ENCODE measurements around the gene PTPN6. TPM values are rescaled to one million over a fixed set of nuclear protein-coding genes. Genes with fewer than 3 reads are reported as not detected.
A peak's percentile ranks its signal among the peaks of the same experiment; 100 is the strongest.

Gene PTPN6
- total RNA-seq, 2 experiments from 2014 or later, result 295 to 299 TPM

GRCh38 chr12:6954316-6955107, 3.4 kb downstream of the PTPN6 start:
- no peak for DNase-seq
- ChIA-PET POLR2A (interaction anchor here (0.8 to 13.2 kb wide), 7 partner anchors 7 to 153 kb away, joined by 3 to 1188 read pairs (median 3); partner anchors contain the start of genes C12orf57, EMG1, PHB2 and PTPN6), CTCF (interaction anchor here (0.6 to 1.3 kb wide), 4 partner anchors 10 to 82 kb away, joined by 3 to 8 read pairs (median 5); no protein-coding TSS in a partner anchor)
- Mint-ChIP-seq H3K36me3 (ENCODE audit: low read depth) (peaks cover 80% of the 10 kb centered on the region), H3K27ac (peak overlapping the region; percentile 99), H3K27me3 (no peaks in the 10 kb centered on the region), H3K4me3 (peak overlapping the region; percentile 94), H3K4me1 (peaks cover 82% of the 10 kb centered on the region), H3K9me3 (no peaks in the 10 kb centered on the region)

DNA sequence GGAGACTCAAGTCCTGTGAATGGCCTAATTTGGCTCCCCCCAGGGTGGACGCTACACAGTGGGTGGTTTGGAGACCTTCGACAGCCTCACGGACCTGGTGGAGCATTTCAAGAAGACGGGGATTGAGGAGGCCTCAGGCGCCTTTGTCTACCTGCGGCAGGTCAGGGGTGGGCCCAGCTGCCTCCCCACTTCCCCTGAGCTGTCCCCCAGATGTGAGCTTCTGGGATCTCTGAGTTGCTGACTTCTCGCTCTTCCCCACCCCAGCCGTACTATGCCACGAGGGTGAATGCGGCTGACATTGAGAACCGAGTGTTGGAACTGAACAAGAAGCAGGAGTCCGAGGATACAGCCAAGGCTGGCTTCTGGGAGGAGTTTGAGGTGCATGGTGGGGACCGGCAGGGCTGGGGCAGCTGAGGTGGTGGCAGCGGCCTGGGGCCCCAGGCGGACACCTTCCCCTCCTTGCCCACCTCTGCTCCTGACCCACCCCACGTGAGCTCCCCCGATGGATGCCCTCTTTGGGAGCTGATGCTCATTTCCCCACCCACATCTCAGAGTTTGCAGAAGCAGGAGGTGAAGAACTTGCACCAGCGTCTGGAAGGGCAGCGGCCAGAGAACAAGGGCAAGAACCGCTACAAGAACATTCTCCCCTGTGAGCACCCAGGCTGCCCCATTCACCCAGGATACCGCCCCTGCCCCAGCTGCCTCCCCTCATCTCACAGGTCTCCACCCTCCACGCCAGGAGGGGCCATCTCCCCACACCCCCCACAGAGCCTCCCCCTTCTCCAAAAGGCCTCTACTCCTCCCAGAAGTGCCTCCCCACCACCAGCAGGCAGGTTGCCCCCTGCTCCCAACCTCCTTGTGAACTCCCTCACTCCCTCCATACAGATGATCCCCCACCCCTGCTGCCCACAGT, 4.2 kb downstream of the PTPN6 start:
- H3K27ac Mint-ChIP-seq, result peak overlapping the region; percentile 99
- H3K4me3 Mint-ChIP-seq, result peak overlapping the region; percentile 94
- peaks cover 83% of the 10 kb centered on the region for H3K4me1 Mint-ChIP-seq
- CTCF ChIA-PET, result interaction anchor here (0.6 to 12.2 kb wide), 3 partner anchors 7 to 17 kb away, joined by 3 to 465 read pairs (median 8); partner anchors contain the start of genes C12orf57, PTPN6 and RNU7-1
- no peak for DNase-seq
- peaks cover 86% of the 10 kb centered on the region for H3K36me3 Mint-ChIP-seq (ENCODE audit: low read depth)
- POLR2A ChIA-PET, result interaction anchor here (1.1 to 13.2 kb wide), 2 partner anchors 8 to 11 kb away, joined by 3 to 1188 read pairs; partner anchors contain the start of genes C12orf57, PTPN6 and RNU7-1
- H3K9me3 Mint-ChIP-seq, result no peaks in the 10 kb centered on the region
- H3K27me3 Mint-ChIP-seq, result no peaks in the 10 kb centered on the region

DNA sequence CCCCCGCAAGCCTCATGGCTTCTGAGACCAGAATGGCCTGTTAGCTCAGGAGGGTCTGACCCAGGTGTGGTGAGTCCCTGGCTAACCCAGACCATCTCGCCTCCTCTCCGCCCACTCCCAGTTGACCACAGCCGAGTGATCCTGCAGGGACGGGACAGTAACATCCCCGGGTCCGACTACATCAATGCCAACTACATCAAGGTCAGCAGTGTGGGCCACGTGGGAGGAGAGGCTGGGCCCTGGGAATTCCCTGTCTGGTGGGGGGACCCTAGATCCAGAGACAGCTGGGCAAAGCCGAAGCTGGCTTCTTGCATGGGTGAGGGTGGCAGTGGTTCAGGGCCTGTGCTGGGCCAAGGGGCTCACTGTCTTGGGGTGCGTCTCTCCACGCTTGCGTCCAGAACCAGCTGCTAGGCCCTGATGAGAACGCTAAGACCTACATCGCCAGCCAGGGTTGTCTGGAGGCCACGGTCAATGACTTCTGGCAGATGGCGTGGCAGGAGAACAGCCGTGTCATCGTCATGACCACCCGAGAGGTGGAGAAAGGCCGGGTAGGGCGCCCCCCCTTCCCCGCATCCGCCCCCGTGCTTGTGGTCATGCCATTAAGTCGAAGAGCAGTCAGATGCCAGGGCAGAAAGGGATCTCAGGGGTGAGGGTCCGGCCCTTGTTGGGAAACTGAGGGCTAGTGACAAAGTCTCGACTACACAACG, 5.0 kb downstream of the PTPN6 start:
- H3K9me3 Mint-ChIP-seq, result no peaks in the 10 kb centered on the region
- peak overlapping the region; percentile 48 for H3K4me3 Mint-ChIP-seq
- ChIA-PET CTCF (interaction anchor here (1.4 to 12.2 kb wide), 2 partner anchors 8 to 152 kb away, joined by 4 to 465 read pairs; partner anchors contain the start of genes C12orf57, PTPN6 and RNU7-1), POLR2A (interaction anchor here (1.2 to 13.2 kb wide), 5 partner anchors 8 to 105 kb away, joined by 3 to 1188 read pairs (median 32); partner anchors contain the start of genes C12orf57, CDCA3, EMG1 and PHB2)
- H3K27me3 Mint-ChIP-seq, result no peaks in the 10 kb centered on the region
- no peak for DNase-seq
- H3K4me1 Mint-ChIP-seq, result peaks cover 84% of the 10 kb centered on the region
- H3K36me3 Mint-ChIP-seq (ENCODE audit: low read depth), result peaks cover 94% of the 10 kb centered on the region
- H3K27ac Mint-ChIP-seq, result peak overlapping the region; percentile 99

GRCh38 chr12:6957151-6957701, 6.1 kb downstream of the PTPN6 start:
- Mint-ChIP-seq H3K36me3 (ENCODE audit: low read depth) (peaks cover 96% of the 10 kb centered on the region), H3K4me1 (peaks cover 95% of the 10 kb centered on the region), H3K9me3 (no peaks in the 10 kb centered on the region), H3K4me3 (peak overlapping the region; percentile 48), H3K27ac (peak overlapping the region; percentile 99), H3K27me3 (no peaks in the 10 kb centered on the region)
- peak; percentile 58 for DNase-seq
- POLR2A ChIA-PET, result interaction anchor here (0.5 to 13.2 kb wide), 11 partner anchors 9 to 422 kb away, joined by 3 to 1188 read pairs (median 15); partner anchors contain the start of genes C12orf57, C1RL, CDCA3 and EMG1
- CTCF ChIA-PET, result interaction anchor here (0.6 to 12.2 kb wide), 5 partner anchors 9 to 151 kb away, joined by 4 to 465 read pairs (median 7); partner anchors contain the start of genes C12orf57, PTPN6, RNU7-1 and SPSB2

DNA sequence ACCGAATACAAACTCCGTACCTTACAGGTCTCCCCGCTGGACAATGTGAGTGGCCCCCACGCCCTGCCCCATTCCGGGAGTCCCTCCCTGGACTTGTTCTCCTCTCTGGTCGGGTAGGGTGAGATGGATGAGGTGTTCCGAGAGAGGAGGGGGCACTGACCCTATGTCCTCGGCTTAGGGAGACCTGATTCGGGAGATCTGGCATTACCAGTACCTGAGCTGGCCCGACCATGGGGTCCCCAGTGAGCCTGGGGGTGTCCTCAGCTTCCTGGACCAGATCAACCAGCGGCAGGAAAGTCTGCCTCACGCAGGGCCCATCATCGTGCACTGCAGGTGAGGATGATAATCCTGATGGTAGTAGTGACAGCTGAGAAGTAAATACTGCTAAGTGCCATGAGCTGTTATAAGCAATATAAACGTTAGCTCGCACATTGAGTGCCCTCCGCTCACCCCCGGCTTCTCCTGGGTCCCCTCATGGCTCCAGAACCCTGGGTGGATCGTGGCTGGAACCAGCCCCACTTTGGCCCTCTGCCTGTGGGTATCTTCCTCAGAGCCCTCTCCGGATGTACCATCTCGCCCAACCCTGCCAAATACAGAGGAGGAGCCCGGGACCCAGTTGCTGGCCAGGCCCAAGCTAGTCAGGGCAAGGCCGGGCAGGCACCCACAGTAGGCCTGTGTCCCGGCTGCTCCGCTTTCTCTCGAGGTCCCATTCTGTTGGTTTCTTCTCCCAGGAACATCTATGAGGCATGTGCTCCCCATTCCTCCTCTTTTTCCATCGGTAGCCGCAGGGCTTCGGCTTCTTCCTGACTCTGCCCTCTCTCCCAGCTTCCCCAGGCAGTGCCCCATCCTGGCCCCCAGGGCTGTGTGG, 6.8 kb downstream of the PTPN6 start:
- DNase-seq, result no peak
- H3K36me3 Mint-ChIP-seq (ENCODE audit: low read depth), result peaks cover 88% of the 10 kb centered on the region
- CTCF ChIA-PET, result interaction anchor here (0.6 to 12.2 kb wide), 8 partner anchors 10 to 205 kb away, joined by 3 to 465 read pairs (median 8); partner anchors contain the start of genes C12orf57, LPCAT3, MLF2 and PTPN6
- H3K9me3 Mint-ChIP-seq, result no peaks in the 10 kb centered on the region
- POLR2A ChIA-PET, result interaction anchor here (0.5 to 13.2 kb wide), 23 partner anchors 10 to 422 kb away, joined by 3 to 1188 read pairs (median 7); partner anchors contain the start of genes ATN1, C12orf57, C1RL and CDCA3
- peak overlapping the region; percentile 88 for H3K4me3 Mint-ChIP-seq
- H3K4me1 Mint-ChIP-seq, result peaks cover 99% of the 10 kb centered on the region
- H3K27me3 Mint-ChIP-seq, result no peaks in the 10 kb centered on the region
- peak overlapping the region; percentile 99 for H3K27ac Mint-ChIP-seq

DNA sequence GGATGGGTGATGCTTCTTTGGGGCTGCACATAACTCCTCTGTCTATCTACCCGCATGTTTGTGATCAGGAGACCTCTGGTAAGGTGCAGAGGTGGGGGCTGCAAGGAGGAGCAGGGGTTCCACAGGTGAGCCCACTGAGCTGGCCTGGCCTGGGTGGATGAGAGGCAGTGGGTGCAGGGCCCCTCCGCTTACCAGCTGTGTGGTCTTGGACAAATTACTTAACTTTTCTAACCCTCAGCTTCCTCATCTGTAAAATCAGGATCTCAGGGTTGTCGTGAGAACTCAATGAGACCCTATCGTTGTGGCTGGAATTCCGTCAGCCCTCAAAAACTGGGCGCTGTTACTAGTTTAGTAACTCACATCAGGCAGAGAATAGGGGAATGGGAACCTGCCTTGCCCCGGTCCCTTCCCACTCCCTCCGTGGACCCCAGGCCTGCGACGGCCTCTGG, 7.5 kb downstream of the PTPN6 start:
- Mint-ChIP-seq H3K4me1 (peaks cover 93% of the 10 kb centered on the region), H3K36me3 (ENCODE audit: low read depth) (peaks cover 82% of the 10 kb centered on the region), H3K9me3 (no peaks in the 10 kb centered on the region), H3K4me3 (peak overlapping the region; percentile 88), H3K27ac (peak overlapping the region; percentile 99), H3K27me3 (no peaks in the 10 kb centered on the region)
- CTCF ChIA-PET, result interaction anchor here (1.0 to 12.2 kb wide), 9 partner anchors 10 to 205 kb away, joined by 3 to 465 read pairs (median 7); partner anchors contain the start of genes C12orf57, LPCAT3, MLF2 and PTPN6
- POLR2A ChIA-PET, result interaction anchor here (0.7 to 13.2 kb wide), 21 partner anchors 10 to 269 kb away, joined by 3 to 1188 read pairs (median 9); partner anchors contain the start of genes ATN1, C12orf57, C1RL and CDCA3
- DNase-seq, result no peak

GRCh38 chr12:6959058-6959804, 8.1 kb downstream of the PTPN6 start:
- Mint-ChIP-seq H3K4me3 (peak overlapping the region; percentile 88), H3K27ac (peak overlapping the region; percentile 99), H3K9me3 (no peaks in the 10 kb centered on the region), H3K36me3 (ENCODE audit: low read depth) (peaks cover 76% of the 10 kb centered on the region), H3K4me1 (peaks cover 92% of the 10 kb centered on the region), H3K27me3 (no peaks in the 10 kb centered on the region)
- CTCF ChIA-PET, result interaction anchor here (1.0 to 12.2 kb wide), 10 partner anchors 9 to 422 kb away, joined by 3 to 465 read pairs (median 8); partner anchors contain the start of genes C12orf57, LPCAT3, PTPN6 and RNU7-1
- POLR2A ChIA-PET, result interaction anchor here (0.7 to 13.2 kb wide), 21 partner anchors 9 to 270 kb away, joined by 3 to 1188 read pairs (median 9); partner anchors contain the start of genes ATN1, C12orf57, C1RL and CDCA3
- DNase-seq, result peak; percentile 78

DNA sequence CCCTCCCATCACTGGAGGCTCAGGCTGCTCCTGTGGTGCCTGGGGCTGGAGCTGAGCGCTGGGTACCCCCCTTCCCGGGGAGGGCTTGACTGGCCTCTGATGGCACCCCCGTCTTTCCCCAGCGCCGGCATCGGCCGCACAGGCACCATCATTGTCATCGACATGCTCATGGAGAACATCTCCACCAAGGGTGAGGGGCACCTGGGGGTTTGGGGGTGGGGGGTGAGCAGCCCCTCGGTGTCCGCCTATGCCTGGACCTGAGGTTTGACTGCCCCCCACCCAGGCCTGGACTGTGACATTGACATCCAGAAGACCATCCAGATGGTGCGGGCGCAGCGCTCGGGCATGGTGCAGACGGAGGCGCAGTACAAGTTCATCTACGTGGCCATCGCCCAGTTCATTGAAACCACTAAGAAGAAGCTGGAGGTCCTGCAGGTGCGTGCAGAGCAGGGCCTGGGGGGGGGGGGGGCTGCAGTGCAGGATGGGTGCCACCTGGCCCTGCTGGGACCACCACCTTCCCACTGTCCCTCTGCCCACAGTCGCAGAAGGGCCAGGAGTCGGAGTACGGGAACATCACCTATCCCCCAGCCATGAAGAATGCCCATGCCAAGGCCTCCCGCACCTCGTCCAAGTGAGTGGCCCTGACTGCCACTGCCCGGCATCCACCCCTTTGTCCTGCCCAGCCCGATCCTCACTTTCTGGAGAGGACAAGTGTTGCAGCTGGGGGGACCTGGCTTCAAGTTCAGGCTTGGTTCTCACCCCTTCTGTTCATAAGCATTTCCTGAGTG, 8.8 kb downstream of the PTPN6 start:
- ChIA-PET CTCF (interaction anchor here (0.6 to 12.2 kb wide), 11 partner anchors 9 to 422 kb away, joined by 3 to 465 read pairs (median 9); partner anchors contain the start of genes C12orf57, LPCAT3, PTPN6 and RNU7-1), POLR2A (interaction anchor here (0.8 to 13.2 kb wide), 18 partner anchors 9 to 207 kb away, joined by 3 to 1188 read pairs (median 14); partner anchors contain the start of genes ATN1, C12orf57, C1RL and CDCA3)
- H3K4me3 Mint-ChIP-seq, result peak overlapping the region; percentile 88
- DNase-seq, result no peak
- no peaks in the 10 kb centered on the region for H3K27me3 Mint-ChIP-seq
- no peaks in the 10 kb centered on the region for H3K9me3 Mint-ChIP-seq
- peak overlapping the region; percentile 99 for H3K27ac Mint-ChIP-seq
- H3K4me1 Mint-ChIP-seq, result peaks cover 92% of the 10 kb centered on the region
- peaks cover 70% of the 10 kb centered on the region for H3K36me3 Mint-ChIP-seq (ENCODE audit: low read depth)

GRCh38 chr12:6960593-6961277, 9.6 kb downstream of the PTPN6 start:
- H3K36me3 Mint-ChIP-seq (ENCODE audit: low read depth), result peaks cover 71% of the 10 kb centered on the region
- POLR2A ChIA-PET, result interaction anchor here (0.8 to 13.2 kb wide), 19 partner anchors 9 to 271 kb away, joined by 3 to 1188 read pairs (median 8); partner anchors contain the start of genes ATN1, C12orf57, C1RL and CDCA3
- no peaks in the 10 kb centered on the region for H3K27me3 Mint-ChIP-seq
- no peaks in the 10 kb centered on the region for H3K9me3 Mint-ChIP-seq
- H3K27ac Mint-ChIP-seq, result peak overlapping the region; percentile 99
- DNase-seq, result peak; percentile 70
- H3K4me3 Mint-ChIP-seq, result peak overlapping the region; percentile 74
- H3K4me1 Mint-ChIP-seq, result peaks cover 93% of the 10 kb centered on the region
- CTCF ChIA-PET, result interaction anchor here (0.6 to 12.2 kb wide), 11 partner anchors 8 to 423 kb away, joined by 3 to 465 read pairs (median 9); partner anchors contain the start of genes C12orf57, PTPN6, RNU7-1 and SPSB2

Data from activated CD4-positive, alpha-beta memory T cell treated with anti-CD3 and anti-CD28 coated beads, Interleukin-2, amount 10 ng/mL, durations not matched to agents 7 days and 5 days (primary cell).